HG02885 (cell line): ENCODE results near the gene PTPN4.

Source experiments
- ATAC-seq: cut with Tn5 transposase; IDR thresholded peaks from one replicate; pipeline ENCODE4 v1.9.1; 2021; ENCODE audit warnings: mild to moderate bottlenecking; ENCODE audit not compliant: unreplicated experiment, poor library complexity

The PTPN4 gene

GRCh38 chr2:119837350-119837749 is 77.6 kb downstream of the PTPN4 start:
- no peak for ATAC-seq

DNA sequence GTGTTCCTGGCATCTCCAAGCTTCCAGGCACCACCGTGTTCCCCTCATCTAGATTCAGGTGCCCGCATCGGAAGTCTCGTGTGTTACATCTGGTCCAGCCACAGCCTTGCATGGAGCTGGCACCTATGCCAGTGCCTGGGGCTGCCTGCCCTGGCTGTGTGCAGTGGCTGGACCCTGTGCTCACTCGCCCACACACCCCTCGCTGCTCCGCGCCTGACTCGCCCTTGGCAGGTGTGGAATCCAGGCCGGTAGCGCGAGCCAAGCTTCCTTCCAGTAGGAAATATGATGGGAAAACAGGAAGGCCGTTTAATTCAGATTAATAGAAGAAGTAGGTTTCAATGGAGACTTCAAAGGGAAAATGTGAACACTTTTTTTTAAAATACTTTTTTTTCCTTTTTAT is 78.0 kb downstream of the PTPN4 start:
- no peak for ATAC-seq

DNA sequence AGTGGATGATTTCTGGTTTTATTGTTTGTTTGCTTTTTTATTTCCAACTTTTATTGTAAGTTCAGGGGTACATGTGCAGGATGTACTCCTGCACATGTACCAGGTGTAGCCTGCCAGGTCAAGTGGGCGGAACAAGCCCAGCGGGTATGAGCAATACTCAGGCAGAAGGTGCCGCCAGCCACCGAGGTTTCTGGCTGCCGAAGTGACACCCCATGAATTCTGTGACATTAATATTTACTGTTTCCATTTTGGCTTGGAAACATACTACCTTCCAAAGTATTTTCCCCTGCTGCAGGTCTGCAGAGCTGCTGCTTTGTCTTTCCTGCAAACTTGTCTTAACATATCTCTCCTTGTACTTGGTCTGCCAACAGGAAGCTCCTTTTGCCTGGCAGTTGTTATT is 78.5 kb downstream of the PTPN4 start:
- ATAC-seq = no peak

GRCh38 chr2:119841550-119841949 is 81.8 kb downstream of the PTPN4 start:
- no peak for ATAC-seq

DNA sequence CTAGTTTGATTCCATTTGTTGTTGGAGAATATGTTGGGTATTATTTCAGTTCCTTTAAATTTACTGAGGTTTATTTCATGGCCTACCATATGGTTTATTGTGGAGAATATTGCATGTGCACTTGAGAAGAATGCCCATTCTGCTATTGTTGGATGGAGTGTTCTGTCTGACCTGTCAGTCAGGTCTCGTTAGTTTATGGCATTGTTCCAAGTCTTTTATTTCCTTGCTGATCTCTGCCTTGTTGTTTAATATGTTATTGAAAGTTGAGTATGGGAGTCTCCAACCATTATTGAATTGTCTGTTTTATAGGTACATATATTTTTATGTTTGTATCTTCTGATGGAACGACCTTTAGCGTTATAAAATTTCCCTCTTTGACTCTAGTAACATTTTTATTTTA is 86.3 kb downstream of the PTPN4 start:
- ATAC-seq = no peak

GRCh38 chr2:119849838-119850565 is 90.3 kb downstream of the PTPN4 start:
- ATAC-seq = no peak

DNA sequence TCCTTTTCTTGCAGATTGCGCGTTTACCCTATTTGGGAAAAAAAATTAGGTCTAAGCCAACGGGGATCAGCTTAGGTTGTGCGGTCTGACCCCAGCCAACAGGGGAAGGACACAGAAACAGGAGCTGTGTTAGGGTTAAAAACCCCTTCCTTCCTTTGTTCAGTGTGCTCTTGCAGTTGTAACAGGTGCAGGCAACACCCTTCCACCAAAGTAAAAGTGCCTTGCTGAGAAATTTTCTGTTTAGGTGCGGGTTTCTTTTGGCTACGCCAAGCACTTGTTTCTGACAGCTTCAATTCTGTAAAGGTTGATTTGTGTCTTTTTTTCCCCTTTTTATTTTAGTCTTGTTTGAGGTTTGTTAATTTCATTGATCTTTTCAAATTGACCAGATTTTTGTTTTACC is 92.5 kb downstream of the PTPN4 start:
- ATAC-seq = no peak

DNA sequence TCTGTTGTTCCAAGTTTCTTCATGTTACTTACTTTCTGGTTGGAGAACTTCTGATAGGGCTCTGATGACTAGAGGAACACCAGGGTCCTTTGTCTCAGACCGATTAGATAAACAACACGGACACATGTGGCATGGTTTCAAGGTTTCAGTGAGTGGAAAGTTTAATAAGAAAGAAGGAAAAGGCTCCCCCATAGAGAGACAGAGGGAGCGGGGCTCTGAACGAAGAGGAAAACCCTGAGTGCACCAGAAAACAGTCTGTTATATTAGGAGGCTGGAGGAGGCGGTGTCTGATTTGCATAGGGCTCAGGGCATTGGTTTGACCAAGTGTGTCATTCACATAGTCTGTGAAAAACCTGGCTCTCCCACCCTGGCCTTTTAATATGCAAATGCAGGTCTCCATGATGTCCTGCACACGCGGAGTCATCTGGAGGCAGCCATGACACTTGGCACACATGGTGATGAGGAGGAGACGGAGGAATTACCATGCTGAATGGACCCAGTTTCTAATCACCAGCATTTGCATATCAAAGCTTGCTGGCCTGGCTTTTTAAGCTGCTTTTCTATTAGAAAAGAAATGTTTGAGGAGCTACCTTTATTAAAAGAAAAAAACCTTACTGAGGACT is 94.2 kb downstream of the PTPN4 start:
- ATAC-seq = no peak

DNA sequence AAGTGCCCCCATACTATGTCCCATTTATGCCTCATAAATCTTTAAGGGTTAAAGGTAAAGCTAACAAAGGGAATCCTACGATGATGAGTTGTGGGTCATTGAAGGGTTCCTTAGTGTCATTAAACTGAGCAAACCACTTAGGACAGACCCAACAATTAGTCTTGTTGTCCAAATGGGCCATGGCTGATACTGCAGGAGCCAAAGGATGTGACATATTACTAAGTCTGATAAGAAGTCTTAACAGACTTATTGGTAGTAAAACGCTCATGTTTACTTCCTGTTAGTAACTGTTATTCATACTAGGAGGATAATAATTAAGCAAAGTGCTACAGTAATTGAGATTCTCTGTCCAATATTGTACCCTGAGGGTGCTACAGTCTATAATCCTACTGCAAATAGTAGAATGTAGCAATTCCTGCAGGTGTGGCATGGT is 96.8 kb downstream of the PTPN4 start:
- ATAC-seq = no peak

DNA sequence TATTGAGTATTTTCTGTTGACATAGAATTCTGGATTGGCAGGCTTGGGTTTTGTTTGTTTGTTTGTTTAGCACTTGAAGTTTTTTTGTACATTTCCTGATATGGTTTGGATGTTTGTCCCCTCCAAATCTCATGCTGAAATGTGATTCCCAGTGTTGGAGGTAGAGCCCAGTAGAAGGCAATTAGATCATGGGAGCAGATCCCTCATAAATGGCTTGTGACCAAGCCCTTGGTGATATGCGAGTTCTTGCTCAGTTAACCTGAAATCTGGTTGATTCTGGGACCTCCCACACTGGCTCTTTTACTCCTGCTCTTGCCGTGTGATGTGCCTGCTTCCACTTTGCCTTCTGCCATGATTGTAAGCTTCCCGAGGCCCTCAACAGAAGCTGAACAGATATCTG is 98.0 kb downstream of the PTPN4 start:
- no peak for ATAC-seq

GRCh38 chr2:119859528-119859927 is 99.8 kb downstream of the PTPN4 start:
- ATAC-seq = no peak

DNA sequence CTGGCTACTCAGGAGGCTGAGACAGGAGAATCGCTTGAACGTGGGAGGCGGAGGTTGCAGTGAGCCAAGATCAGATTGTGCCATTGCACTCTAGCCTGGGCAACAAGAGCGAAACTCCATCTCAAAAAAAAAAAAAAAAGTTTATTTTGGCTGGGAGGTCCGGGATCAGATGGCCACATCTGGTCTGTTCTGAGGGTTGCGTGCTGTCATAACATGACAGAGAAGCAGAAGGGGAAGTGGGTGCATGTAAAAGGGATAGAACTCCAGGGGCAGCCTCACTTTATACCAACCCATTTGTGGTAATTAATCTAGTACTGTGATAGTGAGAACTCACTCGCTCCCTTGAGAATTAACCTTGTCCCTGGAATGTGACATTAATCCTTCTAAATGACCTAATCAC is 101.2 kb downstream of the PTPN4 start:
- ATAC-seq = peak; percentile 58

DNA sequence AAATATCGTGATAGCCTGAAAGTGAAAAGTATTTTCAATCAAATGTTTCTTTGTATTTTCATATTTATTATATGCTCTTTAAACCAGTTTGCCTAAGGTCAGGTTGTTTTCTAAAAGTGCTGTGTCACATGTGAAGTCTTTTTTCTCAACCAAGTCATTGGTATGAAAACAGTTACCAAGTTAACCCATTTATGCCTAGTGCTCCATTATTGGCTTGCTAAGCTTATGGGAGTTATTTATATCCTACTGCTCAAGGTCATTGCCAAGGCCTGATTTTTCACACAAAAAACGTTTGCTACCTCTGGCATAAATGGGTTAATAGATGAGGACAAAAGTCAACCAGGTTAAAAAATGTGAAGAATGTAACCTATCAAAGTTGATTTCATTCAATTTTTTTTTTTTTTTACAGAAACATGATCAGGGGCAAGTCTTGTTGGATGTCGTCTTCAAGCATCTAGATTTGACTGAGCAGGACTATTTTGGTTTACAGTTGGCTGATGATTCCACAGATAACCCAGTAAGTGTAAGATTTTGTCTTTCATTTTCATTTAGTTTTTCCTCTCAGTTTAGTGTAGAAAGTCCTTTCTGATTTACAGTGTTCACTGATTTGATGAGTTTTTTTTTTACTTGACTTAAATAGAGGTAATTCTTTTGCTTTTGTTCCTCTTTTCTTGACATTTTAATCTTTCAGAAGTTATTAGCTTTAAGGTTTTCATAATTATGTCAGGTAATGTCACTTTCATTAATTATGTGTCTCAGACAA is 102.6 kb downstream of the PTPN4 start:
- ATAC-seq = peak; percentile 82

- ATAC-seq = no peak
These were observed 104.6 kb downstream of the PTPN4 start for GRCh38 chr2:119864318-119864717.

- no peak for ATAC-seq
These were observed 112.0 kb downstream of the PTPN4 start for GRCh38 chr2:119871725-119872124.

GRCh38 chr2:119873350-119874315 is 113.9 kb downstream of the PTPN4 start:
- ATAC-seq = no peak

GRCh38 chr2:119879502-119879901 is 119.8 kb downstream of the PTPN4 start:
- no peak for ATAC-seq

- no peak for ATAC-seq
These were observed 129.0 kb downstream of the PTPN4 start for GRCh38 chr2:119888680-119889079.

DNA sequence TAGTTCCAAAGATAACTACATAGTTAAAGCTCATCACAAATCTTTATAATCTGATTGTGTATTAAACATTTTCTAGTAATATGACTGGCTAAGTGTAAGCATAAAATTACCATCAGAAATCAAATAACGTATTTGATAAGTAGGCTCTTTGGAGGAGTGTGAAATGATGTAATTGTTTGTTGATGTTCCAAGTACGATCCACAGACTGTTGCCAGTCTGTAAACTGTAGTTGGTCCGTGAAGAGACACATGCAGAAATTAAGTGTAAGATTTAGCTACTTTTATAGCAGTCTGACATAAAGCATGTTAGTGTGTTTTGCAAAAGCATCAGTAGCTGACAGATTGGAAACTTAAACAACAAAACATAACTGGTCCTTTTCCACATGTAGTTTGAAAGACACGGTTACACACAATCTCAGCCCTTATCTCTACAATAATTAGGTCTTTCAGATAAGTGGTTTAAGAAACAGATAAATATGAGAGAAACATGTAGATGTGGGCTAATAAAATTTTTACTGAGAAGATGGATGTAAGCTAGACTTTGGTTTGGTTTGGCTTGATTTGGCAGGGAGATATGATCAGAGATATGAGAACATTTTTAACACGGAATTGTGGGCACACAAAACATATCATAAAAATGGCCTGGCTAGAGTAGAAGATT is 138.1 kb downstream of the PTPN4 start:
- ATAC-seq = no peak

DNA sequence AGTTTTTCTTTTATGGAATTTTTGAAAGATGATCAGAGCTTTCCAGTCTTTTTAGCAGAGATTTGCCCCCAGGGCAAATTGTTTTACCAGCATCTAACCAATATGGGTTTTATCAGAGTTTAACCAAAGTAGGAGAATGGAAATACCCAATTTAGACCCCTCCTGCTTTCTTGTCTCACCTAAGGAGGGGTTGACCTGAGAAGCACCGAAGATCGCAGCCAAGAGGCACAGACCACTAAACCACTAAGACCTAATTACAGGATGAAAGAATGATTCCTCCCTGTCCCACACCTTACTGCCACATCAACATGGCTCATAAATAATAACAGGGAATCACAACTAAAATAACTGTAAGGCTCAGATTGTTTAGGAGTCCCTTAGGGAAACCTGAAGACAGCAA is 141.3 kb downstream of the PTPN4 start:
- ATAC-seq = no peak
